Fibroblast of lung (primary cell): Measurements from ENCODE around the gene HTR7. TPM values are rescaled to one million over a fixed set of nuclear protein-coding genes. Genes with fewer than 3 reads are reported as not detected.
A peak's percentile ranks its signal among the peaks of the same experiment; 100 is the strongest.

Experiments used
- DNase-seq, 2 donors: peaks; one replicate each; pipeline versions ENCODE4 v3.0.0 to v3.0.0-alpha.2; 2010; ENCODE audit warnings: low read depth in 2 of 2
- H2AFZ ChIP-seq: 2 replicates; pipeline ENCODE4 v1.5.1; 2012; ENCODE audit warnings: low read length, control low read depth, inconsistent platforms
- H3K27ac ChIP-seq: 2 replicates; pipeline ENCODE4 v1.5.1; 2011; ENCODE audit warnings: low read length, control low read depth; ENCODE audit not compliant: insufficient read depth
- H3K27me3 ChIP-seq: 2 replicates; pipeline ENCODE4 v1.5.1; 2011; ENCODE audit warnings: mild to moderate bottlenecking, low read length; ENCODE audit not compliant: control insufficient read depth, insufficient read depth
- H3K36me3 ChIP-seq: 2 replicates; pipeline ENCODE4 v1.5.1; 2011; ENCODE audit warnings: low read length; ENCODE audit not compliant: control insufficient read depth, insufficient read depth
- H3K4me1 ChIP-seq: 2 replicates; pipeline ENCODE4 v1.5.1; 2011; ENCODE audit warnings: low read length; ENCODE audit not compliant: control insufficient read depth, insufficient read depth; ENCODE audit errors: extremely low read depth
- H3K4me2 ChIP-seq: 2 replicates; pipeline ENCODE4 v1.5.1; 2011; ENCODE audit warnings: low read length, control low read depth; ENCODE audit not compliant: insufficient read depth; ENCODE audit errors: extremely low read depth
- H3K4me3 ChIP-seq, 4 experiments: fragments of 200-600 bp in 1 of 4; sonication (generic) in 1 of 4; replicated peaks in 1 of 4; 2 replicates each; pipeline ENCODE4 v1.5.1; 2011 to 2016; ENCODE audit warnings: low read length in 4 of 4, low read depth in 3 of 4, mild to moderate bottlenecking in 3 of 4, control low read depth in 2 of 4, inconsistent platforms in 1 of 4, mixed read lengths in 1 of 4; ENCODE audit not compliant: insufficient read depth in 1 of 4; ENCODE audit errors: control extremely low read depth in 1 of 4
- H3K79me2 ChIP-seq: 2 replicates; pipeline ENCODE4 v1.5.1; 2012; ENCODE audit warnings: mild to moderate bottlenecking, low read length, inconsistent platforms; ENCODE audit not compliant: control insufficient read depth, insufficient read depth
- H3K9ac ChIP-seq: 2 replicates; pipeline ENCODE4 v1.5.1; 2011; ENCODE audit warnings: mild to moderate bottlenecking, low read length, control low read depth; ENCODE audit not compliant: insufficient read depth
- H3K9me3 ChIP-seq: 2 replicates; pipeline ENCODE4 v1.5.1; 2012; ENCODE audit warnings: low read depth, low read length; ENCODE audit not compliant: control insufficient read depth, insufficient read depth
- H4K20me1 ChIP-seq: 2 replicates; pipeline ENCODE4 v1.5.1; 2011; ENCODE audit warnings: low read length; ENCODE audit not compliant: control insufficient read depth, insufficient read depth; ENCODE audit errors: extremely low read depth
- EZH2 ChIP-seq: IDR thresholded peaks from 2 replicates; pipeline ENCODE4 v1.5.1; 2012; ENCODE audit warnings: low read length, control low read depth, mild to moderate bottlenecking; ENCODE audit errors: missing control alignments
- polyA plus RNA-seq, 2 donors: library from polyadenylated mRNA; depleted of rRNA in 1 of 2; stranded (reverse) in 1 of 2; unstranded in 1 of 2; fragments of >200 nt; gene quantifications; 2 replicates each; pipeline ENCODE4 v1.2.1, GENCODE V29; 2011 to 2012; ENCODE audit warnings: missing spikeins in 1 of 2
- total RNA-seq: library from RNA; depleted of rRNA; stranded (reverse); fragments of >200 nt; gene quantifications from 2 replicates; pipeline ENCODE4 v1.2.1, GENCODE V29; 2014
- TF ChIP-seq, protein P1 (sequence below), 2 donors: IDR thresholded peaks in 1 of 2; conservative IDR thresholded peaks in 1 of 2; 1 replicate in 1 of 2; 2 replicates in 1 of 2; pipeline ENCODE4 v1.5.1; 2011 to 2012; ENCODE audit warnings: low read length in 2 of 2, control low read depth in 1 of 2, inconsistent platforms in 1 of 2, low read depth in 1 of 2, mild to moderate bottlenecking in 1 of 2

The HTR7 gene
- total and polyA plus RNA-seq, 2 donors (not counting 1 experiment from before 2014, with no cell fraction given): 0.83 to 1.3 TPM

DNA sequence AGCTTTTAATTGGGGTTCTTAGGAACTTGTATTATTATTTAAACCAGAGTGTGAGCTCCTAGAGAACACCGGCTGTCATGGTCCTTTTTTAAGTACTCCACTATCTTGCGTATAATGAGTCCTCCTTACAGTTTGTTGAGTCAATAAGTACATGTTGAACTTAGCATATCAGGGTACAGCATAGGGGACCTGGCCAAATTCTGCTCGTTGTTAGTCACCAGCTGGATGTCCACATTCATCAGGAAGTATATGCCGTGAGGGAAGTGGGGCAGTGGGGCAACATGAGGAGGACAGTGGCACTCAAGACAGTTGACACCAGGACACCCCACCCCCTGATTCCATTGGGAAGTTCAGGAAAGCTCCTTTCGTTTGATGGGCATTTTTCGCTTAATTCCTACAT is 30.5 kb upstream of the HTR7 start:
- TF ChIP-seq EZH2: no peak
- TF ChIP-seq, protein P1, sequence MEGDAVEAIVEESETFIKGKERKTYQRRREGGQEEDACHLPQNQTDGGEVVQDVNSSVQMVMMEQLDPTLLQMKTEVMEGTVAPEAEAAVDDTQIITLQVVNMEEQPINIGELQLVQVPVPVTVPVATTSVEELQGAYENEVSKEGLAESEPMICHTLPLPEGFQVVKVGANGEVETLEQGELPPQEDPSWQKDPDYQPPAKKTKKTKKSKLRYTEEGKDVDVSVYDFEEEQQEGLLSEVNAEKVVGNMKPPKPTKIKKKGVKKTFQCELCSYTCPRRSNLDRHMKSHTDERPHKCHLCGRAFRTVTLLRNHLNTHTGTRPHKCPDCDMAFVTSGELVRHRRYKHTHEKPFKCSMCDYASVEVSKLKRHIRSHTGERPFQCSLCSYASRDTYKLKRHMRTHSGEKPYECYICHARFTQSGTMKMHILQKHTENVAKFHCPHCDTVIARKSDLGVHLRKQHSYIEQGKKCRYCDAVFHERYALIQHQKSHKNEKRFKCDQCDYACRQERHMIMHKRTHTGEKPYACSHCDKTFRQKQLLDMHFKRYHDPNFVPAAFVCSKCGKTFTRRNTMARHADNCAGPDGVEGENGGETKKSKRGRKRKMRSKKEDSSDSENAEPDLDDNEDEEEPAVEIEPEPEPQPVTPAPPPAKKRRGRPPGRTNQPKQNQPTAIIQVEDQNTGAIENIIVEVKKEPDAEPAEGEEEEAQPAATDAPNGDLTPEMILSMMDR (conservative IDR thresholded peaks at IDR 0.05 in 1 of 2, IDR thresholded peaks at IDR 0.05 in 1 of 2; ENCODE audit: low read depth in 1 of 2, low read length in 2 of 2): no peak
- Histone ChIP-seq H3K9me3 (no peaks in the 10 kb centered on the region), H3K9ac (no peak overlapping the region), H4K20me1 (no peaks in the 10 kb centered on the region), H2AFZ (no peak overlapping the region), H3K27ac (no peak overlapping the region), H3K79me2 (no peaks in the 10 kb centered on the region), H3K4me1 (peaks cover 7% of the 10 kb centered on the region), H3K36me3 (peaks cover 6% of the 10 kb centered on the region), H3K4me3 (no peak overlapping the region), H3K27me3 (no peaks in the 10 kb centered on the region), H3K4me2 (no peak overlapping the region)
- no peak for DNase-seq

DNA sequence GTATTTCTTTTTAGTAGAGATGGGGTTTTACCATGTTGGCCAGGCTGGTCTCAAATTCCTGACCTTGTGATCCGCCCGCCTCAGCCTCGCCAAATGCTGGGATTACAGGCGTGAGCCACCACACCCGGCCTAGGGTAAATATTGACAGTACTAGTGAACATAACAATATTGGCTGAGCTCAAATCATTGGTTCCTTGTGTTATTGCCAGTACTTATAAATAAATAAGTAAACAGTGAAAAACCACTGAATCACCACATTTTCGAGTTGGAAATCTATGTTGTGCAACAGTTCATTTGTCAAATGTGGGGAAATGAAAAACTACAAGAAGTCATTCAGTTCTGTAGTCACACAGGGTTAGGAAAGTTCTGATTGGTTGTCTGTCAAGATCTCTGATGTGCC is 29.7 kb upstream of the HTR7 start:
- Histone ChIP-seq H4K20me1 (no peaks in the 10 kb centered on the region), H3K4me3 (no peak overlapping the region), H3K9ac (no peak overlapping the region), H3K4me1 (peaks cover 7% of the 10 kb centered on the region), H3K4me2 (no peak overlapping the region), H3K27ac (no peak overlapping the region), H3K79me2 (no peaks in the 10 kb centered on the region), H2AFZ (no peak overlapping the region), H3K27me3 (no peaks in the 10 kb centered on the region), H3K9me3 (no peaks in the 10 kb centered on the region), H3K36me3 (peaks cover 5% of the 10 kb centered on the region)
- TF ChIP-seq EZH2: no peak
- TF ChIP-seq, protein P1 (conservative IDR thresholded peaks at IDR 0.05 in 1 of 2, IDR thresholded peaks at IDR 0.05 in 1 of 2; ENCODE audit: low read depth in 1 of 2, low read length in 2 of 2): no peak
- DNase-seq: no peak

DNA sequence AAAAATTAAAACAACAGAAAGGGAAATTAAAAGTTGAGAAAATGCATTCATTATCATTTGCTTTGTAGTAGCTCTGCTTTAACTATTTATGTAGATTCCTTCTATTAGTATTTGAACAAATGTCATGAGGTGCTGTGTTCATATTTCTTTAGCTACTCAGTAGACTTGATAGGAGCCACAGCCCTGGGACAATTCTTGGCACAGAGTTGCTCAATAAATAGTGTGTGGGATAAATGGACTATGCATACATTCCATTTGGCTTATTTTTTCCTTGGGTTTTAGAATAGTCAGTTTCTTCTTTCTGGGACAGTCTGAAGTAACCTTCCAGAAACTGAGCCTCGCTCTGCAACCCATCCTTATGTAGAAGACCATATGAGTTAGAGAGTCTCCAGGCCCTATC is 27.3 kb upstream of the HTR7 start:
- Histone ChIP-seq H3K4me3 (no peak overlapping the region), H4K20me1 (no peaks in the 10 kb centered on the region), H3K27ac (no peak overlapping the region), H3K9ac (no peak overlapping the region), H3K4me2 (peak overlapping the region; percentile 29), H3K79me2 (no peaks in the 10 kb centered on the region), H3K36me3 (peaks cover 7% of the 10 kb centered on the region), H3K4me1 (peaks cover 7% of the 10 kb centered on the region), H3K27me3 (no peaks in the 10 kb centered on the region), H3K9me3 (no peaks in the 10 kb centered on the region), H2AFZ (no peak overlapping the region)
- TF ChIP-seq EZH2: no peak
- TF ChIP-seq, protein P1 (conservative IDR thresholded peaks at IDR 0.05 in 1 of 2, IDR thresholded peaks at IDR 0.05 in 1 of 2; ENCODE audit: low read depth in 1 of 2, low read length in 2 of 2): no peak
- peak; percentile 81 to 89 for DNase-seq
